WI38 (cell line): ENCODE results near the gene A4GNT.

Experiments
- H3K4me3 ChIP-seq: 2 replicates; pipeline ENCODE4 v1.5.1; 2011; ENCODE audit warnings: low read depth, mild to moderate bottlenecking, control low read depth, low read length
- TF ChIP-seq, protein P1 (sequence below): IDR thresholded peaks from 2 replicates; pipeline ENCODE4 v1.5.1; 2012; ENCODE audit warnings: low read depth, mild to moderate bottlenecking, control low read depth, low read length

Gene A4GNT

DNA sequence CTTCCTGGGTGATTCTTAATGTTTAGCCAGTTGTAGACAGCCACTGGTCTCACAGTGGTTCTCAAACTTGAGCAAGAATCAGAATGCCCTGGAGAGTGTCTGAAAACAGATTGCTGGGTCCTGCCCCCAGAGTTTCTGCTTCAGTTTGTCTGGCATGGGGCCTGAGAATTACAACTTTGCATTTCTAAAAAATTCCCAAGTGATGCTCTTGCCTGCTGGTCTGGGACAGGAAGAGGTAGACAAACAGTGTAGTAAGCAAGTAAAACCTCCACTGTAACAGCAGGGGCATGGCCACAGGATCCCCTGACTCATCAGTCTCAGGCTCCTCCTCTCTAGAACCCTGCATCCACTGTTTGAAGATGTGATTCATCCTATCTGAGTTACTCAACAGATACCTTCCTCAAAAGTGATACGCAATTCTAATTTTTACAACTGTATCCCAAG lies 53.3 kb downstream of the A4GNT start:
- H3K4me3 ChIP-seq = no peak overlapping the region
- TF ChIP-seq, protein P1, sequence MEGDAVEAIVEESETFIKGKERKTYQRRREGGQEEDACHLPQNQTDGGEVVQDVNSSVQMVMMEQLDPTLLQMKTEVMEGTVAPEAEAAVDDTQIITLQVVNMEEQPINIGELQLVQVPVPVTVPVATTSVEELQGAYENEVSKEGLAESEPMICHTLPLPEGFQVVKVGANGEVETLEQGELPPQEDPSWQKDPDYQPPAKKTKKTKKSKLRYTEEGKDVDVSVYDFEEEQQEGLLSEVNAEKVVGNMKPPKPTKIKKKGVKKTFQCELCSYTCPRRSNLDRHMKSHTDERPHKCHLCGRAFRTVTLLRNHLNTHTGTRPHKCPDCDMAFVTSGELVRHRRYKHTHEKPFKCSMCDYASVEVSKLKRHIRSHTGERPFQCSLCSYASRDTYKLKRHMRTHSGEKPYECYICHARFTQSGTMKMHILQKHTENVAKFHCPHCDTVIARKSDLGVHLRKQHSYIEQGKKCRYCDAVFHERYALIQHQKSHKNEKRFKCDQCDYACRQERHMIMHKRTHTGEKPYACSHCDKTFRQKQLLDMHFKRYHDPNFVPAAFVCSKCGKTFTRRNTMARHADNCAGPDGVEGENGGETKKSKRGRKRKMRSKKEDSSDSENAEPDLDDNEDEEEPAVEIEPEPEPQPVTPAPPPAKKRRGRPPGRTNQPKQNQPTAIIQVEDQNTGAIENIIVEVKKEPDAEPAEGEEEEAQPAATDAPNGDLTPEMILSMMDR = no peak

DNA sequence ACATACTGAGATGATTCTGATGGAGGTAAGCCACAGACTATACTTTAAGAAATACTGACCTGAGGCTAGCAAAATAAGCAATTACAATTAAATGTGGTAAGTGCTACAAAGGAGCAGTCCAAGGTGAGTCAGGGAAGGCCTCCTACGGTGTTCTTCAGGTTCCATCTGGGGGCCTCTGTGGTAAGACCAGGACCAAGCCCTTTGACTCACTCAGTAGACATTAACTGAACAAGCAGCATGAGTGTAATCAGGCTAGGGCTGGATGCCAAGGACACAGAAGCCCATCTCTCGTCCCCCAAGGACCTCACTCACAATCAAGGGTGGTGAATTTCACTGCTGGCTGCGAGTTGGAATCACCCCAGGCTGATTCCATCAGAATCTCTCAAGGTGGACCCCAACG lies 54.1 kb downstream of the A4GNT start:
- H3K4me3 ChIP-seq = no peak overlapping the region
- TF ChIP-seq, protein P1 = no peak
